Activated T-cell treated with anti-CD3 and anti-CD28 coated beads for 24 hours (primary cell): Measurements from ENCODE around the gene GAK.

Experiments used
- DNase-seq: peaks from one replicate; pipeline ENCODE4 v3.0.0-alpha.2; 2020; ENCODE audit warnings: low read depth

GAK gene

DNA sequence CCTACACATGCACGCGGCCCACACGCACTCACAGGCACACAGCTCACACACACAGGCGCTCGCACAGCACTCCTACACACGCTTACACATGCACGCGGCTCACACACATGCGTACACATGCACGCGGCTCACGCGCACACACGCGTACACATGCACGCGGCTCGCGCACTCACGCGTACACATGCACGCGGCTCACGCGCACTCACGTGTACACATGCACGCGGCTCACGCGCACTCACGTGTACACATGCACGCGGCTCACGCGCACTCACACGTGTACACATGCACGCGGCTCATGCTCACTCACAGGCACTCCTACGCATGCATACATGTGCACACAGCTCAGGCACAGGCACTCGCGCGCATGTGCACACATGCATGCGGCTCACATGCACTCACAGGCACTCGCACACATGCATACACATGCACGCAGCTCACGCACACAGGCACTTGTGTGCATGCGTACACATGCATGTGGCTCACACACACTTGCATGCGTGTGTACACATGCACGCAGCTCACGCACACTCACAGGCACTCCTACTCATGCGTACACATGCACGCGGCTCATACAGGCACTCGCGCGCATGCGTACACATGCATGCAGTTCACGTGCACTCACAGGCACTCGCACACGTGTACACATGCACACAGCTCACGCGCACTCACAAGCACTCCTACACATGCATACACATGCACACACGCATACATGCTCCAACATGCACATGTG lies 44.9 kb downstream of the GAK start:
- DNase-seq: no peak

DNA sequence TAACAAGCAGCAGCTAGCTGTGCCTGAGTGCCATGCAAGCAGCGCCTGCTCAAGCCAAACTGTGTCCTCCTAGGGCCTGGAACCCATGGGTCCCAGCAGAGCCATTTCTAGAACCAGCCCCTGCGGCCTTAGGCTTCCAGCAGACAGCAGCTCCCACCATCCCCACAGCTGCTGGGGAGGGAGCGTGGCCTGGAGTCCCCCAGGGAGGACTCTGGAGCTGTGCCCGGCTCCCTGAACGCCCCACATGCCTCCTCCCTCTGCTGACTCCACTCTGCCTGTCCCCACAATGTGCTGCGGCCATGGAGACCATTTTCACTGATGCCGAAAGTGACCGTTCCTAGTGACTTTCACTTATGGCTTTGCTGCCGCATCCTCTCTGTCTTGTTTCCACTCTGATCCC lies 45.9 kb downstream of the GAK start:
- no peak for DNase-seq

DNA sequence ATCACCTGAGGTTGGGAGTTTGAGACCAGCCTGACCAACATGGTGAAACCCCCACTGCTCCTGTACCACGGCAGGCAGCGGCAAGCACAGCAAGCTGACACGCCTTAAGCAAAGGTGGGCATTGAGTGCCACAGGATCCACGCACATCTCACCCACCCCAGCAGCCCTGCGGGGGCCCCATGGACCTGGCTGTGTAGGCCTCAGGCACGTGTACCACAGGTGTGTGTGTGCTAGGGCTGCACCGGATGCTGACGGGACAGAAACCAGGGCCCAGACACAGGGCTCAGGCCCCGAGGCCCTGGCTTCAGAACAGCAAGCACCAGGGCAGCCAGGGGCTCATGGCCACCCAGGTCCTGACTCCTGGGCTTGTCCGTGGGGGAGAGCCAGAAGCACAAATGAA lies 46.8 kb downstream of the GAK start:
- DNase-seq: no peak

DNA sequence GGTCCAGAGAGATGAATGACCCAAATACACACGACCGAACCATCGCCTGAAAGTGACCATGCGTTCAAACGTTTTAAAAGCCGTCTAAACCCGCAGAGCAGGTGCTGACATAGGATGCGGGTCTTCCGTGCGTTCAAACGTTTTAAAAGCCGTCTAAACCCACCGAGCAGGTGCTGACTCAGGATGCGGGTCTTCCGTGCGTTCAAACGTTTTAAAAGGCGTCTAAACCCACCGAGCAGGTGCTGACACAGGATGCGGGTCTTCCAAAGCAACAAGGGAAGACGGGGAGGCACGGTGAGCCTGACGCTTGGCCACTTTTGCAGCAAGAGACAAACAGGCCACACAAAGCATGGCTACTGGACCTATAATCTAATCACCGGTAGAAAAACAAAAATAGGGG lies 47.2 kb downstream of the GAK start:
- no peak for DNase-seq

DNA sequence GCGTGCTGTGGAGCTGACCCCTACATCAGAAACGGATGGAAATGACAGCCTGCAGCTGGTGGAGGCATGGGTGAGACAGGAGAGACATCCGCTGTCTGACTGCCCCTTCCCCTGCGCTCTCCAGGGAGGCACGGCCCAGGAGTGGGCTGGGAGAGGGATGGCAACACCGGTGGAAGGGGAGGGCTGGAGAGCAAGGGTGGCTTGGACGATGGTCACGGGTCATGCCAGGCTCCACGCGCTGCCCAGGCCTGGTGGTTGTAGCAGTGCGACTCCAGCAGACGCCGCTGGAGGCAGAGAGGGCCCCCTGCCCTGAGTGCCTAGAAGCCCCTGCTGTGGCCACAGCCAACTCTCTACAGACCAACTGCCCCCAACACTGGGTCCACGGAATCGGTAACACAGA lies 47.9 kb downstream of the GAK start:
- no peak for DNase-seq

DNA sequence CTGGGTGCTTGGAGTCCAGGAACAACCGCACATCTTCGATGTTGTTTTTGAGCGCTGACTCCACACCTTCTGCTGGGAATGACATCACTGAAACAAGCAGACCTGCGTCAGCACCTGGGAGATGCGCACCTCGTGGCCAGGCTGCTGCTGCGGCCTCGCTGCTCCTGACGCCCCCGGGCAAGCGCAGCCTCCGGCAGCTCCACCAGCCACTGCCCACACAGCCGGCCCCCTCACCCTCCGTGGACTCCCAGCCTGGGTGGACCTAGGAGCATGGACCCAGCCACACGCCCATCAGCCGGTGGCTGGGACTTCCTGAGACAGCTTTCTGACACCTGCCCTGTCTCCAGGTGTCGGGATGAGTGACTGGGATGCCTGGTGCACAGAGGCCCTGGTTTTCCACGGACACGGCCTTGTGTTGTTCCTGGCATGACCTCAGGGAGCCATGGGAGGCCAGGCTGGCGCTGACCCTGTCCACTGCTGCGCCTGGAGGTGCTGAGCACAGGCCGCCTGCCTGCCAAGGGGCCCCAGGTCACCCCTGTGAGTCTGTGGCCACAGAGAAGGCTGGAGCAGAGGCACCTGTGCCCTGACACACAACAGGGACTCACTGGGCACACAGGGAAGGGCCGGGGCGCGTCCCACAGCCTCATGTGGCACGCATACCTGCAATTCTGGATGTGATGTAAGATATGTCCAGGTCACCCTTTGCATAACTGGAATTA lies 48.6 kb downstream of the GAK start:
- DNase-seq: no peak

DNA sequence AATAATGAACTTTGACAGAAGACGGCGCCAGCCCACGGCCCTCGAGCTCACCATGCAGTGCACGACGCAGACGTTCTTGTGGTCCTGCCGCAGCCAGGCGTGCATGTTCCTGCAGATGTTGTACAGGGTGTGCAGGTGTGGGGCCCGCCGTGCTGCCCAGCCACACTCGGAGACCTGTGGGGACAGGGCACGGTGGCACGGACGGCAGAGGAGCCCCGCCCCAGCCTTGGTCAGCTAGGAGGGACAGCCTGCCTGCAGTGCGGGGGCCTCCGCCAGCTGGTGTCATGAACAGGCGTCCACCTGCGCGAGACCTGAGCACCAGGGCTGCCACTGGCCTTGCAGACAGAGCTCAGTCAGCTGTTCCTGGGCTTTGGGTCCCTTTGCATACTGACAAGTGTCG lies 49.5 kb downstream of the GAK start:
- DNase-seq: no peak

DNA sequence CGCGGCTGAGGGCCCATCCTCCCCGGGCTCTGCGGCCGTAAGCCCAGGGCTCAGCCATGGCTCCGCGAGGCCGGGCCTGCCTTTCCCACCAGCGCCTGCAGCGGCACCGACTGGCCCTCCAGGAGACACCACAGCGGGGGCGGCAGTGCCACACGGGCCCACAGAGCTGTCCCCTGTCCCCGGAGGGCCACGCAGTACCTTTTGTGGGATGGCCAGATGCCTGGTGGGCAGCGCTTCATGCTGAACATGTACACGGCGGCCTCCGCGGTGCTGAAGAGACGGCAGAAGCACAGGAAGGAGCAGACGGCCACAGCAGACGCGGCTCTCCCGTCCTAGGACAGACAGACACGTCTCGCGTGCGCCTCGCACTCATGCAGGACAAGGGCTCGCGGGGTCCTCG lies 50.4 kb downstream of the GAK start:
- no peak for DNase-seq

DNA sequence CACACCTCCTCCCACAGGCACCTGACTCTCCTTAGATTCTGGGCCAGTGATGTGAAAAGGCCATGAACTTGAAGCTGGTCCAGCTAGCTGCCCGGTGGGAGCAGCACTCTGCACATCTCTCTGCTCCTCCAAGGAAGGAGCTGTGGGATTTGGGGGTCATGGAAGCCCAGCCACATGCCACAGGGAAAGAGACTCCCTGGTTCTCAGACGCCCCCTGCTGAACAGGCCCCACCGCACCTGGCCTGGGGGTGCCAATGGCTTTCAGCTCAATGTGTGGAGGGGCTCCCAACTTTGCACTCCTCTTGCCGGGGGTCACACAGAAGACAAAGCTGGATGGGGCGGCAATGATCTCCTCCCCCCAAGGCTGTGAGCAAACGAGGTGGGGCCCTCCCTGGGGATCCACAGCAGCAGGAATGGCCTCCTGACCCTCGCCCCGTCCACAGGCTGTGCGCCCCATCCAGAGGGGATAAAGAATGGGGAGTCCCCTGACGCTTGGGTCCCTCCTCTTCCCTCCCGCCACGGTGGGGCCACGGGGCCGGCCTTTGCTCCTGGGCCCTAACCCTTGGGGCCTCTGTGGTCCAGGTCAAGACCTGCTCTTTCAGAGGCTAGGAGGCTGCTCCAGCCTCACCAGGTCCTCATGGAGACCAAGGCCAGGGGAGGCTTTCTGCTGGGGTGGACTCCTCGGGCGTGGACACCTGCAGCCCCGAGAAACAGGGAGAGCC lies 51.3 kb downstream of the GAK start:
- no peak for DNase-seq

DNA sequence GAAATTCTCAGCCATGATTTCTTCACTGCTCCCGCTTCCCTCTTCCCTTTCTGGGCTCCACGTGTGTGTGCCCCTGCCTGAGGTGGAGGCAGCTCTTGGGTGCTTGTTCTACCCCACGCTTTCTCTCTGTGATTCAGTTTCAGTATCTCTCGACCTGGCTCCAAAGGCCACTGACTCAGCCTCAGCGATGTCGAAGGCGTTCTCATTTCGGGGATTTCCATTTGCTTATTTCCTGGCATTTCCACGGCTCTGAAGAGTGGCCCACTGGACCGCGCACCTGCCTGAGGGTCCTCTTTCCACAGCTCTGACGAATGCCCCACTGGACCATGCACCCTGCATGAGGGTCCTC lies 52.4 kb downstream of the GAK start:
- DNase-seq: peak; percentile 60

DNA sequence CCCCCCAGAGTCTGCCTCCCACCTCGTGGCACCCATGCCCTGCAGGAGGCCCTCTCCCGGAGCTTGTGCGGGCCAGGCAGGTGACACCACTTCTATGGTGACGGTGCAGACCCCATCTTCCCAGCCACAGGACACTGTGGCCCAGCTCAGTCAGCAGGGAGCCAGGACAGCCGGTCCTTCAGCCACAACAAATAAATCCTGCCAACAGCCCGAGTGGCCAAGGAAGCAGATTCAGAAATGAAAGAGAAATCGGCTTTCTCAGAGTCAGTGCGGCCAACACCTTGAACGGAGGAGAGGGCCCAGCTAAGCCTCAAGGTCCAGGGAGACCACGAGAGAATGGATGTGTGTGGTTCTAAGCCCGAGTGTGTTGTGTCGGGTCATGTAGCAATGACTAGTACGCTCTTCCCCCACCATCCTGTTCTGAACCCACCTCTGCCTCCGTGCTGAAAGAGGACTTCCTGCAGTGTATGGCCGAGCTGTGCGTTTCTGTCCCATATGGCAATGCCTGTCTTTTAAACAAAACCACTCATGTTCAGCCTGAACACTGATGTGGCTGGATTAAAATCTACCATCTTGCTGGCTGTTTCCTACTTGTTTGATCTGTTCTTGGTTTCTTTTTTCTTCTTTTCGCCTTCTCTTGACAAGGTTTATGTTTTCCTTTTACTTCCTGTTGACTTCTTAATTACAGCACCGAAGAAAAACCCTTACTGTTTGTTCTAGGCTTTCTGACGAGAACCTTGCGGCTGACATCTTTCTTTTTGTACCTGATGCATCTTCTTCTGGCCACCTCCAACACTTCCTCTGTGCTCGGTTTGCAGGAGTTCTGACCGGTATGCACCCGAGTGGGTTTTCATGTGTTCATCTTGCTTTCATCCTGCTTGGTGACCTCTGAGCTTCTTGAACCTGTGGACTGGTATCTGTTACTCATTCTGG lies 53.1 kb downstream of the GAK start:
- peak; percentile 18 for DNase-seq

DNA sequence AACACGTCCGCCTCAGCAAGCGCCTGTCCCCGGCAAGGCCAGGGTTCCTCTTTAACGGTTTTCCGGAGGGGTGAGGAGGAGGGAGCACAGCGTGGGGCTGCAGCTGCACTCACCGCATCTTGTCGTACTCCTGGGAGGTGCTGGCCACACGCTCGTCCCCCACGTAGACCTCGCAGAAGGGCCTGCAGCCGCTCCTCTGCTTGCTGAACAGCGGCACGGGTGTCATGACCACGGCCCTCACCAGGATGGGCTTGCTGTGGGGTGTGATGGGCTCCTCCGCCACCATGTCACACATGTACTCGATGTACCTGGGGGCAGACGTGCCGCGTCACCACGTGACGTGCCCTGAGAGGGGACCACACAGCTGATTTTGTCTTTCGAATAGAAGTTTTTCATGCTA lies 54.6 kb downstream of the GAK start:
- DNase-seq: no peak

DNA sequence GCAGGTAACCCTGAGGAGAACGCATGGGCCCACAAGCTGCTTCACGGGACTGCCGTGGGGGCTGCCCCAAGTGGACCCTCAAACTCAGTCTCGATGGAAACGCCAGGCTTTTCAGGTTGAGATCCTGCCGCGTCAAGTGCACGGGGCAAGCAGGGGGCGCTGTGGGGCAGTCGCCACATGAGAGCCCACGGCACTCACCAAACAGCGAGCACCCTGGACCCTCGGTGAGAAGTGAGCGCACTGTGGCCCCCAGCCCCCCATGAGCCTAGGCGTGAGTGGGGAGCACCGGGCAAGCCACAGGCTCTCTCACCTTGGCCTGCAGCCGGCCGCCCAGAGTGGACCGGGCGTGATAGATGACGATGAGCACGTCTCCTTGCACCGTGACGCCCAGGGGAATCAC lies 55.3 kb downstream of the GAK start:
- DNase-seq: no peak

DNA sequence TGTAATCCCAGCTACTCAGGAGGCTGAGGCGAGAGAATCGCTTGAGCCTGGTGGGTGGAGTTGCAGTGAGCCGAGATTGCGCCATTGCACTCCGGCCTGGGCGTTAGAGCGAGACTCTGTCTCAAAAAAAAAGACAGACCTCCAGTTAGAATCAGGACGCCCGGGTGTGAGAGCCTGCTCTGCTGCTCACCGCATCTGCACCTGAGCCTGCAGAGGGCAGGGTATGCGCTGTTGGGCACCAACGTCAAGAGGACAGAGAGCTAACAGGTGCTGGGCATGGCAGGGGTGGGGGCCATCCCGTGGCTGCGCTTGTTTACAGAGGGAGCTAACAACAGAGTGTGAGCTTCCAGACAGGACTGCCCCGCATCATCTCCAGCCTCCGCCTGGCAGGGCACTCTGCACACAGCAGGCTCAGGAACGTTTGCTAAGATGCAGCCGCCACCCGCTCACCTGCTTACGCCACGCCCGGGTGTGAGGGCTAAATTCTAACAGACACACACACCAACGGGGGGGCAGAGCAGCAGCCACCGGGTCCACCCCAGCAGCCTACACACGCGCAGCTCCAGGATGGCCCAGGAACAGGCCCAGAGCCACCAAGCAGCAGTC lies 56.2 kb downstream of the GAK start:
- no peak for DNase-seq

DNA sequence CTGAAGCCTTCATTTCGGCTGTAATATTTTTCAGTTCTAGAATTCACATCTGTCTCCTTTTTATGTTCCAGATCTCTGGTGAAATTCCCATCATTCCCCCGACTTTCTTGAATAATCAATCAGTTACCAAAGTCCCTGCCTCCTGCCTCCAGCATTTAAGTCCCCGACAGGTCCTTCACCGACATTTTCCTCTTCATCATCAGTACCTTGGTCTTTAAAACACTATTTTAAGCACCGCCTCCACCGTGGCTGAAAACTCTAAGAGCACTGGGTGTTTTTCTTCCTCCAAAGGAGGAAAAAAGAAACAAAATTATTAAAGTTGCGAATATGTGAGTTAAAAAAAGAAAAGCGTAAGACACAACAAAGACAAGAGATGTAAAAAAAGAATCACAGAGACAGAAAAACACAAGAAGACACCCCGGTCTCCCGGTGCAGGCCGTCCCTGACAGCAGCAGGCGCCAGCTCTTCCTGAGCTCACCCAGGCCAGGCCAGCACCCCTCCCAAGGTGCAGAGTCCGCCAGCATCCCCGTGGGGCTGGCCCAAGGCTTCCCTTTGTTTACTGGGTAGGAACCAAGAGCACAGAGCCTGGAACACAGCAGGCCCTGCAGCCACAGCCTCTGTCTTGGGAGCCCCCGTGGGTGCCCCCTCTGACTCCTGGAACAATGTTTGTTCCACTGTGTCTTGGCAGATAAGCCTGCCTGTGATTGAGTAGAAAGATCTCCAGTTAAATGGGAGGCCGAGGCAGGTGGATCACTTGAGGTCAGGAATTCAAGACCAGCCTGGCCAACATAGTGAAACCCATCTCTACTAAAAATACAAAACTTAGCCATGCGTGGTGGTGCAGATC lies 56.9 kb downstream of the GAK start:
- DNase-seq: no peak

DNA sequence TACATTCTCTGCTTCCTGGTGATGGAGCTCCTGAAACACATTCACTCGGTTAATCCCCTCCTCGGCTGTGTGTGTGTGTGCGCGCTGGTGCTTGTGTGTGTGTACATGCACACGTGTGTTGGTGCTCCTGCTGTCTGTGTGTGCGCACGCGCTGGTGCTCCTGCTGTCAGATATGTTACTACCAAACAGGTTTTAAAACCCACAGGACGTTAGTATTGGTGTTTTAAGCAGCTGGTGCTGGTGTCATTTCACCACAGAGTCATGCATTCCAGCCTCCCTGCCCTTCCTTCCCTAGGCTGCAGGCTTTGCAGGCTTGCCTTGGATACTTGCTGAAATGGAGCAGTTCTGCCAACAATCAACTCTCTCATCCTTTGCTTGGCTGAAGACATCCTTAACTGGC lies 58.1 kb downstream of the GAK start:
- no peak for DNase-seq

DNA sequence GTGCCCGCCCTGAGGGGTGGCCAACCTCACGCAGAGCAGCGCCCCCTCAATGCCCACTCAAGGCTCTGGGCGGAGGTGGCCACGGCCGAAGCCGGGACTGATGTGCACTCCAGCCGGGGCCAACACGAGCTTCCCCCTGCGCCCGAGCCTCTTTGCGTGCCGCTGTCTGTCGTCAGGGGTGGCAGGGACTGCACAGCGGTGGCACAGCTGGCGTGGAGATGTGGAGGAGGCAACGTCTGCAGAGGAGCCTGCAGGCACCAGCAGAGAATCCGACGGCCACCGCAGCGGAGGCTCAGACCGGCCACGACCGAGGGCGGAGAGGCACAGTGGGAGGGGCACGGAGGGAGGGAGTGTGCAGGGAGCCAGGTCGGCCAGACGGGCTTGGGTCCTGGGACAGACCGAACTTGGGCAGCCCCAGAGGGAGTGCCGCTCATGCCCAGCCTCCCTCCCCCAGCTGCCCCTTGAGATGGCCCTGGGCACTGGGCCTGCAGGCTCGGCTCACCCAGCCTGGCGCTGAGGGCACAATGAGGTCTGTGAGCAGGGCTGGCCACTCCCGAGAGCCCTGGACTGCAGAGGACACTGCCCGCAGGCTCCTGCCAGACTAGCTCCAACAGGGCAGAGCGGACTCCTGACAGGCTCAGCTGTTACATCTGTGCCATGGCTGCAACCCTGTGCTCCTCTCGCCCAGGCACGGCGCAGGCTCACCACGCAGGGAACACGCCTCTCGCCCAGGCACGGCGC lies 59.7 kb downstream of the GAK start:
- DNase-seq: no peak

DNA sequence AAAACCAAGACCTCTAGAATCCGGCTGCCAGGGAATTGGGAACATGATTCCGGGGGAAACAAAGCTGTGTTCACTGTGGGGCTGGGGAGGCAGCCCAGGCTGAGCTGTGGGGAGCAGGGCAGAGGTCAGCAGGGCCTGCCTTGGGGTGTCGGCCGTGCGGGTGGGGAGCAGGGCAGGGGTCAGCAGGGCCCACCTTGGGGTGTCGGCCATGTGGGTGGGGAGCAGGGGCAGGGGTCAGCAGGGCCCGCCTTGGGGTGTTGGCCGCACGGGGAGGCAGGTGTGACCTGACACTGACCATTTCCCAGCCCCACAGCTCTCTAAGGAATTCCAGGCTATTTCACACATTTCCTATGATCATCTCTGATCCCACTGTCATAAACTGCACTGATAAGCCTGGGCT lies 60.6 kb downstream of the GAK start:
- no peak for DNase-seq

DNA sequence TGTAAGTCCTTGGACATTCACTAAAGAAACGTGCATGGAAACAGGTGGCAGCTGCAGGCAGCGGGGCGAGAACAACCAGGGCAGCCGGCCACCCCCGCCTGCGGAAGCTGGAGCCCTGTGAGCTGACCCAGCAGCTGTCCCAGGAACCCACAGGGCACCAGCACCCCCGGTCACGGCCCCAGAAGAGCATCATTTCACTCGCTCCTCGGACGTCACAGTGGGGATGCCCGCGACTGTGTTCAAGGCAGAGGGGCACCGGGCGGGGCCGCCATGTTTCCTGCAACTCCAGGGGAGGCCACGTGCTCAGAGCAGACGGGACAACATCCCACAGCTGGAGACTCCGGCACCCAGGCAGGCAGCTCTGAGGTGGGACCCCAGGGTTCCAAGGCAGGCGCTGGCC lies 61.2 kb downstream of the GAK start:
- no peak for DNase-seq

DNA sequence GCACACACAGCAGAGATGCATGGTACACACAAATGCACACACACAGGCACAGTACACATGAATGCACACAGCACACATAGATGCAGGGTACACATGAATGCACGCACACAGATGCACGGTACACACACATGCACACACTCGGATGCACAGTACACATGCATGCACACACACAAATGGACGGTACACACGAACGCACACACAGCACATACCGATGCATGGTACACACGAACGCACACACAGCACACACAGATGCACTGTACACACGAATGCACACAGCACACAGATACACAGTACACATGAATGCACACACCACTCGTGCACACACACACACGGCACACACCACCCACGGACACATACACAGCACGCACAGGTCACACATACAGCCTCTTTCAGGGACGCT lies 62.3 kb downstream of the GAK start:
- DNase-seq: no peak
